HEK293 (cell line): ENCODE measurements around the gene MAPKAP1.

Source experiments
- CTCF ChIA-PET: fragments of 350-600 bp; formaldehyde crosslinking; extraction: SDS; loops from one replicate; lab custom pipeline; 2021; ENCODE audit warnings: antibody characterized with exemption; lab: Yijun Ruan, JAX
- POLR2A ChIA-PET: fragments of 300-600 bp; formaldehyde crosslinking; extraction: SDS; loops from one replicate; lab custom pipeline; 2020; ENCODE audit warnings: antibody characterized with exemption, inconsistent platforms; lab: Yijun Ruan, JAX
- H3K27ac ChIP-seq: fragments of 200-500 bp; sonication (Bioruptor generic); 2 replicates; pipeline ENCODE4 v1.5.1; 2014; ENCODE audit warnings: low read depth, low read length, control low read depth, inconsistent platforms; ENCODE audit errors: extremely low read depth
- H3K36me3 ChIP-seq, 2 experiments: fragments of 200-500 bp in 1 of 2; sonication (Bioruptor generic) in 1 of 2; 1 replicate in 1 of 2; 2 replicates in 1 of 2; pipeline ENCODE4 v1.5.1; 2014 to 2017; ENCODE audit warnings: inconsistent platforms in 2 of 2, low read length in 2 of 2; ENCODE audit not compliant: control insufficient read depth in 2 of 2, insufficient read depth in 1 of 2
- H3K4me1 ChIP-seq: fragments of 200-500 bp; sonication (Bioruptor generic); 2 replicates; pipeline ENCODE4 v1.5.1; 2014; ENCODE audit warnings: mild to moderate bottlenecking, low read length, inconsistent platforms; ENCODE audit not compliant: control insufficient read depth, insufficient read depth
- H3K4me3 ChIP-seq: 2 replicates; pipeline ENCODE4 v1.5.1; 2011; ENCODE audit warnings: low read depth, mild to moderate bottlenecking, control low read depth, low read length, moderate library complexity
- H3K9me3 ChIP-seq: fragments of 200-500 bp; sonication (Bioruptor generic); 2 replicates; pipeline ENCODE4 v1.5.1; 2014; ENCODE audit warnings: low read depth, low read length, inconsistent platforms; ENCODE audit not compliant: control insufficient read depth, insufficient read depth
- KLF16 ChIP-seq: fragments of 450-650 bp; formaldehyde crosslinking; IDR thresholded peaks from 2 replicates; pipeline ENCODE4 v1.5.1; 2017; ENCODE audit warnings: missing biosample characterization, missing genetic modification characterization
- KLF8 ChIP-seq: fragments of 450-650 bp; formaldehyde crosslinking; IDR thresholded peaks from 2 replicates; pipeline ENCODE4 v1.5.1; 2016; ENCODE audit warnings: missing biosample characterization, missing genetic modification characterization
- PRDM1 ChIP-seq: fragments of 450-650 bp; formaldehyde crosslinking; IDR thresholded peaks from 2 replicates; pipeline ENCODE4; 2016; ENCODE audit warnings: missing biosample characterization, missing genetic modification characterization
- YY2 ChIP-seq: fragments of 450-650 bp; formaldehyde crosslinking; IDR thresholded peaks from 2 replicates; pipeline ENCODE4 v1.5.1; 2016; ENCODE audit warnings: missing biosample characterization, missing genetic modification characterization
- ZFP37 ChIP-seq: fragments of 450-650 bp; formaldehyde crosslinking; IDR thresholded peaks from 2 replicates; pipeline ENCODE4 v1.5.1; 2016; ENCODE audit warnings: missing biosample characterization, missing genetic modification characterization
- ZIC2 ChIP-seq: fragments of 450-650 bp; formaldehyde crosslinking; IDR thresholded peaks from 2 replicates; pipeline ENCODE4 v1.5.1; 2016; ENCODE audit warnings: missing biosample characterization, missing genetic modification characterization
- ZNF239 ChIP-seq: fragments of 450-650 bp; formaldehyde crosslinking; IDR thresholded peaks from 2 replicates; pipeline ENCODE4 v1.5.1; 2016; ENCODE audit warnings: missing biosample characterization, missing genetic modification characterization
- ZNF48 ChIP-seq: fragments of 450-650 bp; formaldehyde crosslinking; IDR thresholded peaks from 2 replicates; pipeline ENCODE4 v1.5.1; 2016; ENCODE audit warnings: missing biosample characterization, missing genetic modification characterization
- ZNF561 ChIP-seq: fragments of 450-650 bp; IDR thresholded peaks from 2 replicates; pipeline ENCODE4 v1.5.1; 2018; ENCODE audit warnings: missing biosample characterization, missing genetic modification characterization, borderline replicate concordance
- ZNF596 ChIP-seq: fragments of 450-650 bp; IDR thresholded peaks from 2 replicates; pipeline ENCODE4 v1.5.0; 2018; ENCODE audit warnings: missing biosample characterization, mild to moderate bottlenecking, missing genetic modification characterization, moderate library complexity
- ZNF621 ChIP-seq: fragments of 450-650 bp; formaldehyde crosslinking; IDR thresholded peaks from 2 replicates; pipeline ENCODE4 v1.5.1; 2017; ENCODE audit warnings: missing biosample characterization, missing genetic modification characterization
- ZNF654 ChIP-seq: fragments of 450-650 bp; formaldehyde crosslinking; IDR thresholded peaks from 2 replicates; pipeline ENCODE4 v1.5.1; 2016; ENCODE audit warnings: low read depth, missing biosample characterization, missing genetic modification characterization
- ZNF677 ChIP-seq: fragments of 450-650 bp; IDR thresholded peaks from 2 replicates; pipeline ENCODE4 v1.5.0; 2018; ENCODE audit warnings: missing biosample characterization, mild to moderate bottlenecking, missing genetic modification characterization, moderate library complexity
- ZNF768 ChIP-seq: fragments of 450-650 bp; formaldehyde crosslinking; IDR thresholded peaks from 2 replicates; pipeline ENCODE4 v1.5.1; 2018; ENCODE audit warnings: missing biosample characterization, mild to moderate bottlenecking, missing genetic modification characterization
- TF ChIP-seq, protein P1 (sequence below): fragments of 450-650 bp; formaldehyde crosslinking; IDR thresholded peaks from 2 replicates; pipeline ENCODE4 v1.5.1; 2016; ENCODE audit warnings: missing biosample characterization, missing genetic modification characterization
- TF ChIP-seq, protein P2 (sequence below): fragments of 450-650 bp; formaldehyde crosslinking; IDR thresholded peaks from 2 replicates; pipeline ENCODE4 v1.5.1; 2016; ENCODE audit warnings: missing biosample characterization, missing genetic modification characterization
- TF ChIP-seq, protein P3 (sequence below): fragments of 450-650 bp; formaldehyde crosslinking; IDR thresholded peaks from 2 replicates; pipeline ENCODE4 v1.5.1; 2016; ENCODE audit warnings: missing biosample characterization, missing genetic modification characterization
- TF ChIP-seq, protein P4 (sequence below): fragments of 450-650 bp; formaldehyde crosslinking; IDR thresholded peaks from 2 replicates; pipeline ENCODE4 v1.5.1; 2016; ENCODE audit warnings: missing biosample characterization, missing genetic modification characterization
- TF ChIP-seq, protein P5 (sequence below): fragments of 450-650 bp; formaldehyde crosslinking; IDR thresholded peaks from 2 replicates; pipeline ENCODE4 v1.5.0; 2017; ENCODE audit warnings: missing biosample characterization, missing genetic modification characterization, borderline replicate concordance
- TF ChIP-seq, protein P6 (sequence below): fragments of 450-650 bp; formaldehyde crosslinking; IDR thresholded peaks from 2 replicates; pipeline ENCODE4 v1.5.1; 2016; ENCODE audit warnings: missing biosample characterization, missing genetic modification characterization

Gene MAPKAP1

DNA sequence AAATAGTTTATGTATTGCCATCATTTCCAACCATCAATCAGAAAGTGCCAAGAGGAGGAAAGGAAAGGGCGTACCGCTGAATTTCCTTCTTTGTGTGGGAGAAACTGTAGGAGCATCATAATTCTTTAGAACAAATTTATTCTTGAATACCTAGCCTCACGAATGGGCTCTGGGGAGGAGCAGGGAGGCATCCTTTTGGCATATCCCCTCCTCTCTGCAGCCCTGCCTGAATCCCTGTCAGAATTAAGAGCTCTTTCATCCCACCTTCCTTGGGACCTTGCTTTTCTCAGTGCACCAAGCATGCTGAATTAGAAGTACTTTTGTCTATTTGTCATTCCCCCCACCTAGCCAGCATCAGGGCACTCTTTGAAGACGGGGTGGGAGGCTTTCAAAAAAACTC, 189.4 kb downstream of the MAPKAP1 start (continued):
- TF ChIP-seq, protein P1, sequence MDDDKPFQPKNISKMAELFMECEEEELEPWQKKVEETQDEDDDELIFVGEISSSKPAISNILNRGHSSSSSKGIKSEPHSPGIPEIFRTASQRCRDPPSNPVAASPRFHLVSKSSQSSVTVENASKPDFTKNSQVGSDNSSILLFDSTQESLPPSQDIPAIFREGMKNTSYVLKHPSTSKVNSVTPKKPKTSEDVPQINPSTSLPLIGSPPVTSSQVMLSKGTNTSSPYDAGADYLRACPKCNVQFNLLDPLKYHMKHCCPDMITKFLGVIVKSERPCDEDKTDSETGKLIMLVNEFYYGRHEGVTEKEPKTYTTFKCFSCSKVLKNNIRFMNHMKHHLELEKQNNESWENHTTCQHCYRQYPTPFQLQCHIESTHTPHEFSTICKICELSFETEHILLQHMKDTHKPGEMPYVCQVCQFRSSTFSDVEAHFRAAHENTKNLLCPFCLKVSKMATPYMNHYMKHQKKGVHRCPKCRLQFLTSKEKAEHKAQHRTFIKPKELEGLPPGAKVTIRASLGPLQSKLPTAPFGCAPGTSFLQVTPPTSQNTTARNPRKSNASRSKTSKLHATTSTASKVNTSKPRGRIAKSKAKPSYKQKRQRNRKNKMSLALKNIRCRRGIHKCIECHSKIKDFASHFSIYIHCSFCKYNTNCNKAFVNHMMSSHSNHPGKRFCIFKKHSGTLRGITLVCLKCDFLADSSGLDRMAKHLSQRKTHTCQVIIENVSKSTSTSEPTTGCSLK (tag by site-specific recombination), result no peak
- TF ChIP-seq, protein P2, sequence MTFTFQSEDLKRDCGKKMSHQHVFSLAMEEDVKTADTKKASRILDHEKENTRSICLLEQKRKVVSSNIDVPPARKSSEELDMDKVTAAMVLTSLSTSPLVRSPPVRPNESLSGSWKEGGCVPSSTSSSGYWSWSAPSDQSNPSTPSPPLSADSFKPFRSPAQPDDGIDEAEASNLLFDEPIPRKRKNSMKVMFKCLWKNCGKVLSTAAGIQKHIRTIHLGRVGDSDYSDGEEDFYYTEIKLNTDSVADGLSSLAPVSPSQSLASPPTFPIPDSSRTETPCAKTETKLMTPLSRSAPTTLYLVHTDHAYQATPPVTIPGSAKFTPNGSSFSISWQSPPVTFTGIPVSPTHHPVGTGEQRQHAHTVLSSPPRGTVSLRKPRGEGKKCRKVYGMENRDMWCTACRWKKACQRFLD, result no peak
- TF ChIP-seq ZIC2 (no peak), ZNF561 (no peak), ZNF768 (tag by site-specific recombination) (no peak), ZNF654 (no peak)
- TF ChIP-seq, protein P3, sequence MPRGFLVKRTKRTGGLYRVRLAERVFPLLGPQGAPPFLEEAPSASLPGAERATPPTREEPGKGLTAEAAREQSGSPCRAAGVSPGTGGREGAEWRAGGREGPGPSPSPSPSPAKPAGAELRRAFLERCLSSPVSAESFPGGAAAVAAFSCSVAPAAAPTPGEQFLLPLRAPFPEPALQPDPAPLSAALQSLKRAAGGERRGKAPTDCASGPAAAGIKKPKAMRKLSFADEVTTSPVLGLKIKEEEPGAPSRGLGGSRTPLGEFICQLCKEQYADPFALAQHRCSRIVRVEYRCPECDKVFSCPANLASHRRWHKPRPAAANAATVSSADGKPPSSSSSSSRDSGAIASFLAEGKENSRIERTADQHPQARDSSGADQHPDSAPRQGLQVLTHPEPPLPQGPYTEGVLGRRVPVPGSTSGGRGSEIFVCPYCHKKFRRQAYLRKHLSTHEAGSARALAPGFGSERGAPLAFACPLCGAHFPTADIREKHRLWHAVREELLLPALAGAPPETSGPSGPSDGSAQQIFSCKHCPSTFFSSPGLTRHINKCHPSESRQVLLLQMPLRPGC (tag by site-specific recombination), result no peak
- TF ChIP-seq, protein P4, sequence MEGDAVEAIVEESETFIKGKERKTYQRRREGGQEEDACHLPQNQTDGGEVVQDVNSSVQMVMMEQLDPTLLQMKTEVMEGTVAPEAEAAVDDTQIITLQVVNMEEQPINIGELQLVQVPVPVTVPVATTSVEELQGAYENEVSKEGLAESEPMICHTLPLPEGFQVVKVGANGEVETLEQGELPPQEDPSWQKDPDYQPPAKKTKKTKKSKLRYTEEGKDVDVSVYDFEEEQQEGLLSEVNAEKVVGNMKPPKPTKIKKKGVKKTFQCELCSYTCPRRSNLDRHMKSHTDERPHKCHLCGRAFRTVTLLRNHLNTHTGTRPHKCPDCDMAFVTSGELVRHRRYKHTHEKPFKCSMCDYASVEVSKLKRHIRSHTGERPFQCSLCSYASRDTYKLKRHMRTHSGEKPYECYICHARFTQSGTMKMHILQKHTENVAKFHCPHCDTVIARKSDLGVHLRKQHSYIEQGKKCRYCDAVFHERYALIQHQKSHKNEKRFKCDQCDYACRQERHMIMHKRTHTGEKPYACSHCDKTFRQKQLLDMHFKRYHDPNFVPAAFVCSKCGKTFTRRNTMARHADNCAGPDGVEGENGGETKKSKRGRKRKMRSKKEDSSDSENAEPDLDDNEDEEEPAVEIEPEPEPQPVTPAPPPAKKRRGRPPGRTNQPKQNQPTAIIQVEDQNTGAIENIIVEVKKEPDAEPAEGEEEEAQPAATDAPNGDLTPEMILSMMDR (tag by site-specific recombination), result no peak

DNA sequence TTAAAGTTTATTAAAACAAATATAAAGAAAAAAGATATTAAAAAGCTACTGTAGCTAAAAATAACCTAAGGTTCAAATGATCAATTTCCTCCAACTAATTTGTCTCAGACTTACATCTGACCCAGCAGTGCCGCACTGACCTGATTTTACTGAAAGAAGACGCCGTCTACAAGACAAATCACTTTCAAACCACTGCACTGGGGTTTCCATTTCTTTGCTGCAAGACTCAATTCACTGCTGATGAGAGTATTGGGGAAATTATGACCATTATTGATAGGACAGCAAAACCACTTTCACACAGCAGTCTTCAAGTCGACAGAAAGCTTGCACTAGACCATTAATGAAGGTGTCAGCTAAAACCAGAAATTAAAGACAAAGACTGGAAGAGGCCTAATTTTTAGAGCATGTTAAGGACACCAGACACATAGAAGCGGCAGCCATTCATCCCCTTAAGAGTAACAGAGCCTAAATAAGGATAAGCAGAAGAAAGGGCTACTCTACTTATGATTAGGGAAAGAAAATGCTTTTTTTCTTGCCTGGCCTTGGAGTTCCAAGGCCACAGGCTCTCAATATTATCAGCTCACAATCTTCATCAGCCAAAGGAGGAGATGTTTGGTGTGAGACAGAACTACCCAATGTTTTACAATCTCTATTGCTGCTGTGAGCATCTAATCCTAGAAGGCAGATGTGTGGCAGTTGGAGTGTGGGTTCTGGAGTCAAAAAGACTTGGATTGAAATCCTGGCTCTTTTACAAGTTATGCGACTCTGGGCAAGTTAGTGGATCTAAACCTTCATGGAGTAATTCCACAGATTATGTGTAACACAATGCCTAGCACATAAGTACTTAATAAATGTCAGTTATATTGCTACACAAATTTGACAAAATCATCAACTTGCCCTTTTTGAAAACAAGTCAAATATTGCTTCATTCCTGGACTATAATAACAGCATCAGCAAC, 190.7 kb downstream of the MAPKAP1 start:
- ChIA-PET POLR2A (no interaction called here), CTCF (no interaction called here)
- Histone ChIP-seq H3K4me1 (peaks cover 3% of the 10 kb centered on the region; the same call in 1 of the 2 replicates), H3K4me3 (no peak overlapping the region), H3K9me3 (no peaks in the 10 kb centered on the region), H3K27ac (no peak overlapping the region), H3K36me3 (peaks cover 0 to 4% of the 10 kb centered on the region in 2 experiments; a peak in 1 of 3 replicates)
- TF ChIP-seq PRDM1 (tag by site-specific recombination) (peak; percentile 32; the same call in 1 of the 2 replicates), ZNF239 (tag by site-specific recombination) (no peak)

DNA sequence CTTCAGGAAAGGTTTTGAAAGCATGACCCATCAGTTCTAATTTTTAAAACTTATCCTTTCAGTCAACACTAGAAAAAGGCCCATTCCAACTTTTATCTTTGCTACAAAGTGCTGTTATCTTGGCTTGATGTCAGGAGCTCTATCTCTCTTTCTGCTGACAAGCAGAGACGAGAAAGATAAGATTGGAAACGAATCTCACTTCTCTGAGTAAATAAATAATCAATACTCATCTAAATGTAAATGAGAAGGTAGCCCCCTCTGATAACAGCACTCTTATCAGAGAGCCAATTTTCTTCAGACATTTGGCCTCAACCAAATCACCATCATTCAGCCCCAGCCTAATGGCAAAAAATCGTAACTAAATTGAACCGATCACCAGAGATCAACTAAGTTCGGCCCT, 191.7 kb downstream of the MAPKAP1 start:
- POLR2A ChIA-PET, result interaction anchor here (0.5 kb wide), 1 partner anchor 36 kb away, joined by 4 read pairs; no protein-coding TSS in a partner anchor
- Histone ChIP-seq H3K4me3 (no peak overlapping the region), H3K27ac (no peak overlapping the region), H3K36me3 (no peaks in the 10 kb centered on the region), H3K9me3 (no peaks in the 10 kb centered on the region), H3K4me1 (peaks cover 3% of the 10 kb centered on the region; the same call in 1 of the 2 replicates)
- CTCF ChIA-PET, result interaction anchor here (0.6 kb wide), 1 partner anchor 111 kb away, joined by 3 read pairs; no protein-coding TSS in a partner anchor
- no peak for TF ChIP-seq ZNF621
- TF ChIP-seq, protein P5, sequence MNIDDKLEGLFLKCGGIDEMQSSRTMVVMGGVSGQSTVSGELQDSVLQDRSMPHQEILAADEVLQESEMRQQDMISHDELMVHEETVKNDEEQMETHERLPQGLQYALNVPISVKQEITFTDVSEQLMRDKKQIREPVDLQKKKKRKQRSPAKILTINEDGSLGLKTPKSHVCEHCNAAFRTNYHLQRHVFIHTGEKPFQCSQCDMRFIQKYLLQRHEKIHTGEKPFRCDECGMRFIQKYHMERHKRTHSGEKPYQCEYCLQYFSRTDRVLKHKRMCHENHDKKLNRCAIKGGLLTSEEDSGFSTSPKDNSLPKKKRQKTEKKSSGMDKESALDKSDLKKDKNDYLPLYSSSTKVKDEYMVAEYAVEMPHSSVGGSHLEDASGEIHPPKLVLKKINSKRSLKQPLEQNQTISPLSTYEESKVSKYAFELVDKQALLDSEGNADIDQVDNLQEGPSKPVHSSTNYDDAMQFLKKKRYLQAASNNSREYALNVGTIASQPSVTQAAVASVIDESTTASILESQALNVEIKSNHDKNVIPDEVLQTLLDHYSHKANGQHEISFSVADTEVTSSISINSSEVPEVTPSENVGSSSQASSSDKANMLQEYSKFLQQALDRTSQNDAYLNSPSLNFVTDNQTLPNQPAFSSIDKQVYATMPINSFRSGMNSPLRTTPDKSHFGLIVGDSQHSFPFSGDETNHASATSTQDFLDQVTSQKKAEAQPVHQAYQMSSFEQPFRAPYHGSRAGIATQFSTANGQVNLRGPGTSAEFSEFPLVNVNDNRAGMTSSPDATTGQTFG, result no peak
- TF ChIP-seq KLF16 (tag by site-specific recombination), result no peak
- TF ChIP-seq ZFP37 (tag by site-specific recombination), result no peak
- TF ChIP-seq, protein P6, sequence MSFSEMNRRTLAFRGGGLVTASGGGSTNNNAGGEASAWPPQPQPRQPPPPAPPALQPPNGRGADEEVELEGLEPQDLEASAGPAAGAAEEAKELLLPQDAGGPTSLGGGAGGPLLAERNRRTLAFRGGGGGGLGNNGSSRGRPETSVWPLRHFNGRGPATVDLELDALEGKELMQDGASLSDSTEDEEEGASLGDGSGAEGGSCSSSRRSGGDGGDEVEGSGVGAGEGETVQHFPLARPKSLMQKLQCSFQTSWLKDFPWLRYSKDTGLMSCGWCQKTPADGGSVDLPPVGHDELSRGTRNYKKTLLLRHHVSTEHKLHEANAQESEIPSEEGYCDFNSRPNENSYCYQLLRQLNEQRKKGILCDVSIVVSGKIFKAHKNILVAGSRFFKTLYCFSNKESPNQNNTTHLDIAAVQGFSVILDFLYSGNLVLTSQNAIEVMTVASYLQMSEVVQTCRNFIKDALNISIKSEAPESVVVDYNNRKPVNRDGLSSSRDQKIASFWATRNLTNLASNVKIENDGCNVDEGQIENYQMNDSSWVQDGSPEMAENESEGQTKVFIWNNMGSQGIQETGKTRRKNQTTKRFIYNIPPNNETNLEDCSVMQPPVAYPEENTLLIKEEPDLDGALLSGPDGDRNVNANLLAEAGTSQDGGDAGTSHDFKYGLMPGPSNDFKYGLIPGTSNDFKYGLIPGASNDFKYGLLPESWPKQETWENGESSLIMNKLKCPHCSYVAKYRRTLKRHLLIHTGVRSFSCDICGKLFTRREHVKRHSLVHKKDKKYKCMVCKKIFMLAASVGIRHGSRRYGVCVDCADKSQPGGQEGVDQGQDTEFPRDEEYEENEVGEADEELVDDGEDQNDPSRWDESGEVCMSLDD, result no peak
- TF ChIP-seq ZNF48 (tag by site-specific recombination), result no peak
- no peak for TF ChIP-seq YY2 (tag by site-specific recombination)
- TF ChIP-seq ZNF677 (tag by site-specific recombination), result no peak
- TF ChIP-seq ZNF596 (tag by site-specific recombination), result no peak
- TF ChIP-seq KLF8 (tag by site-specific recombination), result no peak
